HEK293 (cell line): ENCODE data around the gene UNC5CL.

ENCODE experiments used
- FEZF1 ChIP-seq: fragments of 450-650 bp; formaldehyde crosslinking; IDR thresholded peaks from 2 replicates; pipeline ENCODE4 v1.5.1; 2016; ENCODE audit warnings: missing biosample characterization, missing genetic modification characterization
- GLIS1 ChIP-seq: fragments of 450-650 bp; formaldehyde crosslinking; IDR thresholded peaks from 2 replicates; pipeline ENCODE4 v1.5.1; 2016; ENCODE audit warnings: missing biosample characterization, missing genetic modification characterization
- GLIS2 ChIP-seq: fragments of 450-650 bp; formaldehyde crosslinking; IDR thresholded peaks from 2 replicates; pipeline ENCODE4 v1.5.1; 2016; ENCODE audit warnings: missing biosample characterization, missing genetic modification characterization
- KLF1 ChIP-seq: fragments of 450-650 bp; formaldehyde crosslinking; IDR thresholded peaks from 2 replicates; pipeline ENCODE4 v1.5.1; 2016; ENCODE audit warnings: missing biosample characterization, missing genetic modification characterization
- ZBTB48 ChIP-seq: fragments of 450-650 bp; formaldehyde crosslinking; IDR thresholded peaks from 2 replicates; pipeline ENCODE4 v1.5.1; 2016; ENCODE audit warnings: missing biosample characterization, missing genetic modification characterization
- ZBTB7A ChIP-seq: fragments of 450-650 bp; formaldehyde crosslinking; IDR thresholded peaks from 2 replicates; pipeline ENCODE4 v1.5.1; 2016; ENCODE audit warnings: low read depth, missing biosample characterization, missing genetic modification characterization
- ZFP37 ChIP-seq: fragments of 450-650 bp; formaldehyde crosslinking; IDR thresholded peaks from 2 replicates; pipeline ENCODE4 v1.5.1; 2016; ENCODE audit warnings: missing biosample characterization, missing genetic modification characterization
- ZNF23 ChIP-seq: fragments of 450-650 bp; formaldehyde crosslinking; IDR thresholded peaks from 2 replicates; pipeline ENCODE4 v1.5.1; 2016; ENCODE audit warnings: missing biosample characterization, missing genetic modification characterization, borderline replicate concordance
- ZNF311 ChIP-seq: fragments of 450-650 bp; formaldehyde crosslinking; IDR thresholded peaks from 2 replicates; pipeline ENCODE4 v1.5.1; 2017; ENCODE audit warnings: missing biosample characterization, missing genetic modification characterization, borderline replicate concordance
- ZNF350 ChIP-seq: fragments of 450-650 bp; formaldehyde crosslinking; IDR thresholded peaks from 2 replicates; pipeline ENCODE4 v1.5.0; 2017; ENCODE audit warnings: missing biosample characterization, mild to moderate bottlenecking, missing genetic modification characterization
- ZNF366 ChIP-seq: fragments of 450-650 bp; formaldehyde crosslinking; conservative IDR thresholded peaks from 2 replicates; pipeline ENCODE4 v1.5.1; 2016; ENCODE audit warnings: missing biosample characterization, missing genetic modification characterization
- ZNF473 ChIP-seq: fragments of 450-650 bp; formaldehyde crosslinking; IDR thresholded peaks from 2 replicates; pipeline ENCODE4 v1.5.1; 2017; ENCODE audit warnings: missing biosample characterization, missing genetic modification characterization
- ZNF585B ChIP-seq: fragments of 450-650 bp; formaldehyde crosslinking; IDR thresholded peaks from 2 replicates; pipeline ENCODE4 v1.5.1; 2016; ENCODE audit warnings: missing biosample characterization, missing genetic modification characterization
- ZNF626 ChIP-seq: fragments of 450-650 bp; sonication (Bioruptor Pico); formaldehyde crosslinking; IDR thresholded peaks from 2 replicates; pipeline ENCODE4 v1.5.1; 2018; ENCODE audit warnings: missing biosample characterization, missing genetic modification characterization, inconsistent platforms
- ZNF629 ChIP-seq: fragments of 450-650 bp; formaldehyde crosslinking; IDR thresholded peaks from 2 replicates; pipeline ENCODE4 v1.5.1; 2017; ENCODE audit warnings: missing biosample characterization, missing genetic modification characterization
- ZNF660 ChIP-seq: fragments of 450-650 bp; IDR thresholded peaks from 2 replicates; pipeline ENCODE4 v1.5.1; 2018; ENCODE audit warnings: missing biosample characterization, mild to moderate bottlenecking, missing genetic modification characterization
- ZNF768 ChIP-seq: fragments of 450-650 bp; formaldehyde crosslinking; IDR thresholded peaks from 2 replicates; pipeline ENCODE4 v1.5.1; 2018; ENCODE audit warnings: missing biosample characterization, mild to moderate bottlenecking, missing genetic modification characterization
- ZNF785 ChIP-seq: fragments of 450-650 bp; formaldehyde crosslinking; IDR thresholded peaks from 2 replicates; pipeline ENCODE4 v1.5.1; 2016; ENCODE audit warnings: missing biosample characterization, missing genetic modification characterization
- ZNF791 ChIP-seq: fragments of 450-650 bp; formaldehyde crosslinking; IDR thresholded peaks from 2 replicates; pipeline ENCODE4 v1.5.1; 2016; ENCODE audit warnings: missing biosample characterization, missing genetic modification characterization
- ZSCAN23 ChIP-seq: fragments of 450-650 bp; formaldehyde crosslinking; IDR thresholded peaks from 2 replicates; pipeline ENCODE4 v1.5.1; 2016; ENCODE audit warnings: missing biosample characterization, missing genetic modification characterization
- ZXDB ChIP-seq: fragments of 450-650 bp; formaldehyde crosslinking; IDR thresholded peaks from 2 replicates; pipeline ENCODE4 v1.5.1; 2016; ENCODE audit warnings: missing biosample characterization, missing genetic modification characterization
- TF ChIP-seq, protein P1 (sequence below): fragments of 450-650 bp; formaldehyde crosslinking; IDR thresholded peaks from 2 replicates; pipeline ENCODE4 v1.5.1; 2016; ENCODE audit warnings: missing biosample characterization, missing genetic modification characterization
- TF ChIP-seq, protein P2 (sequence below): fragments of 450-650 bp; formaldehyde crosslinking; IDR thresholded peaks from 2 replicates; pipeline ENCODE4 v1.5.1; 2016; ENCODE audit warnings: missing biosample characterization, missing genetic modification characterization
- TF ChIP-seq, protein P3 (sequence below): fragments of 450-650 bp; formaldehyde crosslinking; IDR thresholded peaks from 2 replicates; pipeline ENCODE4 v1.5.1; 2016; ENCODE audit warnings: missing biosample characterization, missing genetic modification characterization

The UNC5CL gene

DNA sequence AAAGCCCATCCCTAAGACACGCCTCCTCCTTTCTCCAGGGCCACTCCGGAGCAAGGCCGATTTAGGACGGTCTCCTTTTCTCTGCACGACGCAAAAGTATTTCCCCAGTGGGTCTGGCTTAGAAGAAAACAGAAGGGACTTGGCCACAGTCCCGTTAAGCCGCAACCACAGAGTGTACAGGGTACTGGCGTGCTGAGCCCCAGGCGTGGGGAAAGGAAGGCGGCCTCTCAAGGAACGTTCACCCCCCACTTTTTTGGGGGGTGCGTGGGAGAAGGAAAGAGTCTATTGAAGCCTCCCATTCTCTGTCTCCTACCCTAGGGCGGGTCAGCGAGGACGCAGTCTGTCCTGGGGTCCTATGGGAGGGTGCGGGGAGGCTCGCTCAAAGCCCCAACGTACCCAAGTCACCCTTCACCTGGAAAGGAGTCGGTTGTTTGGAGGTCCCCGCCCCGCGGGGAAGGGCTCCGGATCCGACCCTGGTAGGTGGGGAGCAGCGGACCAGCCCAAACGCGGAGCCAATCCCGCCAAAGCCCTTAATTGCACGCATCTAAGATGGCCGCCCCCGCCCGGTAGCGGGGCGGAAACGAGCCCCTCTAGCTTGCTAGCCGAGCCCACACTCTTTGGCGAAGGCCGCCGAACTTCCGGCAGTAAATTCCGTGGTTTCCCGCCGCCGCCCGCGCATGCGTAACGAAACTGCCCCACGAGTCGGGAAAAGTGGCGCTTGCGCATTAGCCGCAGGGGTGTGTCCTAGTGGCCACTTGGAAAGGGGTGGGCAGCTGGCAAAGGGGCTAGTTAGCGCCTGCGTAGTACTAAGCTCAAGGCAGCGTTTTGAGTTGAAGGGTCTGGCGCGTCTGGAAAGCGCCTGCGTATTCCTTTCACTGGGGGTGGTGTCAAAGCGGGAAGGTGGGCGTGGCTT is 33.2 kb upstream of the UNC5CL start, which contains the start of gene OARD1 (continued):
- TF ChIP-seq ZNF791 = no peak
- TF ChIP-seq, protein P1, sequence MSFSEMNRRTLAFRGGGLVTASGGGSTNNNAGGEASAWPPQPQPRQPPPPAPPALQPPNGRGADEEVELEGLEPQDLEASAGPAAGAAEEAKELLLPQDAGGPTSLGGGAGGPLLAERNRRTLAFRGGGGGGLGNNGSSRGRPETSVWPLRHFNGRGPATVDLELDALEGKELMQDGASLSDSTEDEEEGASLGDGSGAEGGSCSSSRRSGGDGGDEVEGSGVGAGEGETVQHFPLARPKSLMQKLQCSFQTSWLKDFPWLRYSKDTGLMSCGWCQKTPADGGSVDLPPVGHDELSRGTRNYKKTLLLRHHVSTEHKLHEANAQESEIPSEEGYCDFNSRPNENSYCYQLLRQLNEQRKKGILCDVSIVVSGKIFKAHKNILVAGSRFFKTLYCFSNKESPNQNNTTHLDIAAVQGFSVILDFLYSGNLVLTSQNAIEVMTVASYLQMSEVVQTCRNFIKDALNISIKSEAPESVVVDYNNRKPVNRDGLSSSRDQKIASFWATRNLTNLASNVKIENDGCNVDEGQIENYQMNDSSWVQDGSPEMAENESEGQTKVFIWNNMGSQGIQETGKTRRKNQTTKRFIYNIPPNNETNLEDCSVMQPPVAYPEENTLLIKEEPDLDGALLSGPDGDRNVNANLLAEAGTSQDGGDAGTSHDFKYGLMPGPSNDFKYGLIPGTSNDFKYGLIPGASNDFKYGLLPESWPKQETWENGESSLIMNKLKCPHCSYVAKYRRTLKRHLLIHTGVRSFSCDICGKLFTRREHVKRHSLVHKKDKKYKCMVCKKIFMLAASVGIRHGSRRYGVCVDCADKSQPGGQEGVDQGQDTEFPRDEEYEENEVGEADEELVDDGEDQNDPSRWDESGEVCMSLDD = peak; percentile 99
- peak; percentile 22; the same call in 1 of the 2 replicates for TF ChIP-seq KLF1 (tag by site-specific recombination)
- TF ChIP-seq ZNF311 (tag by site-specific recombination) = no peak
- peak; percentile 48; the same call in 1 of the 2 replicates for TF ChIP-seq ZNF366 (tag by site-specific recombination)
- peak; percentile 70 for TF ChIP-seq ZNF660 (tag by site-specific recombination)
- no peak for TF ChIP-seq ZNF626 (tag by site-specific recombination)
- TF ChIP-seq GLIS1 (tag by site-specific recombination) = 0 out of 2 replicates have a peak, but pooled peaks have one; percentile 16
- TF ChIP-seq ZNF768 (tag by site-specific recombination) = no peak
- TF ChIP-seq, protein P2, sequence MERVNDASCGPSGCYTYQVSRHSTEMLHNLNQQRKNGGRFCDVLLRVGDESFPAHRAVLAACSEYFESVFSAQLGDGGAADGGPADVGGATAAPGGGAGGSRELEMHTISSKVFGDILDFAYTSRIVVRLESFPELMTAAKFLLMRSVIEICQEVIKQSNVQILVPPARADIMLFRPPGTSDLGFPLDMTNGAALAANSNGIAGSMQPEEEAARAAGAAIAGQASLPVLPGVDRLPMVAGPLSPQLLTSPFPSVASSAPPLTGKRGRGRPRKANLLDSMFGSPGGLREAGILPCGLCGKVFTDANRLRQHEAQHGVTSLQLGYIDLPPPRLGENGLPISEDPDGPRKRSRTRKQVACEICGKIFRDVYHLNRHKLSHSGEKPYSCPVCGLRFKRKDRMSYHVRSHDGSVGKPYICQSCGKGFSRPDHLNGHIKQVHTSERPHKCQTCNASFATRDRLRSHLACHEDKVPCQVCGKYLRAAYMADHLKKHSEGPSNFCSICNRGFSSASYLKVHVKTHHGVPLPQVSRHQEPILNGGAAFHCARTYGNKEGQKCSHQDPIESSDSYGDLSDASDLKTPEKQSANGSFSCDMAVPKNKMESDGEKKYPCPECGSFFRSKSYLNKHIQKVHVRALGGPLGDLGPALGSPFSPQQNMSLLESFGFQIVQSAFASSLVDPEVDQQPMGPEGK (tag by site-specific recombination) = peak; percentile 92
- TF ChIP-seq ZXDB (tag by site-specific recombination) = 0 out of 2 replicates have a peak, but pooled peaks have one; percentile 68
- TF ChIP-seq ZNF629 = peak; percentile 73
- TF ChIP-seq ZNF785 (tag by site-specific recombination) = no peak
- no peak for TF ChIP-seq ZNF473
- TF ChIP-seq, protein P3, sequence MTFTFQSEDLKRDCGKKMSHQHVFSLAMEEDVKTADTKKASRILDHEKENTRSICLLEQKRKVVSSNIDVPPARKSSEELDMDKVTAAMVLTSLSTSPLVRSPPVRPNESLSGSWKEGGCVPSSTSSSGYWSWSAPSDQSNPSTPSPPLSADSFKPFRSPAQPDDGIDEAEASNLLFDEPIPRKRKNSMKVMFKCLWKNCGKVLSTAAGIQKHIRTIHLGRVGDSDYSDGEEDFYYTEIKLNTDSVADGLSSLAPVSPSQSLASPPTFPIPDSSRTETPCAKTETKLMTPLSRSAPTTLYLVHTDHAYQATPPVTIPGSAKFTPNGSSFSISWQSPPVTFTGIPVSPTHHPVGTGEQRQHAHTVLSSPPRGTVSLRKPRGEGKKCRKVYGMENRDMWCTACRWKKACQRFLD = no peak
- TF ChIP-seq ZSCAN23 (tag by site-specific recombination) = no peak
- peak; percentile 29; the same call in 1 of the 2 replicates for TF ChIP-seq FEZF1 (tag by site-specific recombination)
- peak; percentile 60 for TF ChIP-seq GLIS2 (tag by site-specific recombination)
- TF ChIP-seq ZFP37 (tag by site-specific recombination) = peak; percentile 80
- no peak for TF ChIP-seq ZNF585B (tag by site-specific recombination)
- no peak for TF ChIP-seq ZNF350 (tag by site-specific recombination)
- no peak for TF ChIP-seq ZNF23
- 0 out of 2 replicates have a peak, but pooled peaks have one; percentile 33 for TF ChIP-seq ZBTB48 (tag by site-specific recombination)
- peak; percentile 84 for TF ChIP-seq ZBTB7A (tag by site-specific recombination)
